Measurements from ENCODE around the gene VPS11.
"Not testable (repeated sequence)": the region's sequence is repeated elsewhere in the genome, so short reads cannot be mapped to it uniquely, and the experiment has no call there.

Gene VPS11

GRCh38 chr11:119039471-119039870, 28.1 kb upstream of the VPS11 start:
- DNase-seq = not testable (repeated sequence)

GRCh38 chr11:119041821-119042514, 25.6 kb upstream of the VPS11 start:
- DNase-seq = no peak

GRCh38 chr11:119042927-119043326, 24.7 kb upstream of the VPS11 start:
- no peak for DNase-seq

GRCh38 chr11:119044708-119045107, 22.9 kb upstream of the VPS11 start:
- DNase-seq = no peak

GRCh38 chr11:119046489-119046888, 21.1 kb upstream of the VPS11 start:
- DNase-seq = no peak

GRCh38 chr11:119047205-119047604, 20.4 kb upstream of the VPS11 start:
- DNase-seq = no peak

- DNase-seq = no peak
Measured at GRCh38 chr11:119048644-119049043, 19.0 kb upstream of the VPS11 start.

- DNase-seq = no peak
Measured at GRCh38 chr11:119049081-119049480, 18.5 kb upstream of the VPS11 start.

GRCh38 chr11:119051440-119052162, 16.0 kb upstream of the VPS11 start:
- DNase-seq = no peak

- no peak for DNase-seq
Measured at GRCh38 chr11:119052163-119052814, 15.3 kb upstream of the VPS11 start.

GRCh38 chr11:119054418-119054817, 13.2 kb upstream of the VPS11 start:
- DNase-seq = no peak

- DNase-seq = no peak
Measured at GRCh38 chr11:119055901-119056300, 11.7 kb upstream of the VPS11 start.

- DNase-seq = peak; percentile 53
Measured at GRCh38 chr11:119056421-119056999, 11.1 kb upstream of the VPS11 start.

- DNase-seq = peak; percentile 99
Measured at GRCh38 chr11:119057000-119057769, 10.4 kb upstream of the VPS11 start, which contains the start of gene HYOU1. TSS of gene HYOU1 (minus strand) at chr11:119057205. CDS start at chr11:119056160, 1,045 bp downstream.

- DNase-seq = not testable (repeated sequence)
Measured at GRCh38 chr11:119059128-119059527, 8.5 kb upstream of the VPS11 start.

GRCh38 chr11:119061256-119061655, 6.4 kb upstream of the VPS11 start:
- DNase-seq = no peak

GRCh38 chr11:119062779-119063178, 4.8 kb upstream of the VPS11 start:
- no peak for DNase-seq

- no peak for DNase-seq
Measured at GRCh38 chr11:119065369-119065768, 2.2 kb upstream of the VPS11 start.

GRCh38 chr11:119077839-119078238, 10.2 kb downstream of the VPS11 start:
- DNase-seq = no peak

- no peak for DNase-seq
Measured at GRCh38 chr11:119078675-119079420, 11.2 kb downstream of the VPS11 start.

- DNase-seq = no peak
Measured at GRCh38 chr11:119081682-119082260, 14.2 kb downstream of the VPS11 start.
